ENCODE measurements around the gene DTD1. TPM values are rescaled to one million over a fixed set of nuclear protein-coding genes. Genes with fewer than 3 reads are reported as not detected.

The DTD1 gene
- total and polyA plus RNA-seq, 11 donors: 8.0 to 30.3 (median 15.6) TPM

GRCh38 chr20:18566892-18567738 lies 20.7 kb upstream of the DTD1 start, which contains the start of gene SMIM26:
Gene SMIM26, plus strand, starts transcription at chr20:18567432. Its CDS starts 47 bp downstream, at chr20:18567479.
- Histone ChIP-seq H3K4me3 (peak within 1 kb of the TSS; percentile 64 to 83 (median 74)), H3K27ac (peak within 1 kb of the TSS; percentile 63 to 93 (median 83)), H3K4me1 (peaks cover 0 to 31% (median 6%) of the 10 kb centered on the region in 12 donors), H3K9me3 (no peaks in the 10 kb centered on the region), H3K27me3 (no peaks in the 10 kb centered on the region), H3K36me3 (peaks cover 0 to 39% (median 21%) of the 10 kb centered on the region in 9 donors)
- intact Hi-C loops (cut with DNase I): loop anchor here in 5 of 10 donors (1.0 to 10.0 kb wide), 6 partner anchors 20 to 1868 kb away; partner anchors contain the start of genes SEC23B (in 3 of the 5), DZANK1 (in 1 of the 5) and POLR3F (in 1 of the 5)
- TF ChIP-seq CTCF (IDR thresholded peaks at IDR 0.05) (no peak), POLR2A (IDR thresholded peaks at IDR 0.05) (peak in 1 of 2 donors; percentile 60)
- DNase-seq (peak; percentile 92 to 97 (median 96)), ATAC-seq (peak; percentile 98 to 100 (median 100))
- WGBS, 4 donors: 0 to 2% (median 0%) methylated on average over 35 to 51 of the region's 51 CpGs

GRCh38 chr20:18567739-18568091 lies 20.1 kb upstream of the DTD1 start:
- Histone ChIP-seq H3K4me3 (peak overlapping the region; percentile 64 to 83 (median 74)), H3K27me3 (no peaks in the 10 kb centered on the region), H3K27ac (peak overlapping the region; percentile 63 to 93 (median 83)), H3K9me3 (no peaks in the 10 kb centered on the region), H3K4me1 (peaks cover 0 to 31% (median 6%) of the 10 kb centered on the region in 12 donors), H3K36me3 (peaks cover 0 to 33% (median 18%) of the 10 kb centered on the region in 9 donors)
- TF ChIP-seq POLR2A (IDR thresholded peaks at IDR 0.05) (no peak), CTCF (IDR thresholded peaks at IDR 0.05) (no peak)
- WGBS, 4 donors: 5 to 11% (median 11%) methylated on average over 6 of the region's 6 CpGs
- intact Hi-C loops (cut with DNase I): loop anchor here in 5 of 10 donors (1.0 to 10.0 kb wide), 6 partner anchors 20 to 1867 kb away; partner anchors contain the start of genes SEC23B (in 3 of the 5), DZANK1 (in 1 of the 5) and POLR3F (in 1 of the 5)
- ATAC-seq: peak in 3 of 4 donors; percentile 20 to 34 (median 27)
- no peak for DNase-seq

GRCh38 chr20:18571009-18571408 lies 16.8 kb upstream of the DTD1 start:
- ATAC-seq: no peak
- Histone ChIP-seq H3K4me3 (no peak overlapping the region), H3K36me3 (peaks cover 0 to 29% (median 18%) of the 10 kb centered on the region in 9 donors), H3K4me1 (peaks cover 0 to 31% (median 6%) of the 10 kb centered on the region in 12 donors), H3K27ac (peak overlapping the region in 1 of 12 donors; percentile 56), H3K27me3 (no peaks in the 10 kb centered on the region), H3K9me3 (no peaks in the 10 kb centered on the region)
- WGBS, 4 donors: 95 to 98% (median 96%) methylated on average over 2 of the region's 2 CpGs
- intact Hi-C loops (cut with DNase I): no loop called here
- DNase-seq: no peak
- TF ChIP-seq POLR2A (IDR thresholded peaks at IDR 0.05) (no peak), CTCF (IDR thresholded peaks at IDR 0.05) (no peak)

GRCh38 chr20:18571578-18571977 lies 16.3 kb upstream of the DTD1 start:
- Histone ChIP-seq H3K9me3 (no peaks in the 10 kb centered on the region), H3K4me3 (no peak overlapping the region), H3K27ac (peak overlapping the region in 1 of 12 donors; percentile 56), H3K27me3 (no peaks in the 10 kb centered on the region), H3K4me1 (peaks cover 0 to 28% (median 6%) of the 10 kb centered on the region in 12 donors), H3K36me3 (peaks cover 0 to 29% (median 18%) of the 10 kb centered on the region in 9 donors)
- intact Hi-C loops (cut with DNase I): no loop called here
- TF ChIP-seq POLR2A (IDR thresholded peaks at IDR 0.05): no peak
- ATAC-seq (no peak), DNase-seq (no peak)
- 88 to 95% (median 91%) methylated on average over 2 of the region's 2 CpGs for WGBS, 4 donors

All from heart left ventricle (tissue), 16 donors.